Neural cell (in vitro differentiated cells): ENCODE measurements around the gene PARP8. TPM values are rescaled to one million over a fixed set of nuclear protein-coding genes. Genes with fewer than 3 reads are reported as not detected.

Experiments
- H2AFZ ChIP-seq: fragments of 200-600, 300-800 bp; sonication (generic), shearing (Covaris generic); 2 replicates; pipeline ENCODE4 v1.6.0; 2014; ENCODE audit warnings: low read depth, mild to moderate bottlenecking, antibody characterized with exemption, low read length, moderate library complexity
- H3F3A ChIP-seq: fragments of 200-600 bp; shearing (Covaris generic); 2 replicates; pipeline ENCODE4 v1.6.1; 2016; ENCODE audit warnings: mild to moderate bottlenecking, moderate library complexity, mixed read lengths, antibody characterized with exemption, low read length; ENCODE audit not compliant: insufficient read depth, poor library complexity, severe bottlenecking
- H3K27ac ChIP-seq: fragments of 200-600, 300-800 bp; sonication (generic), shearing (Covaris generic); 2 replicates; pipeline ENCODE4 v1.5.1; 2014; ENCODE audit warnings: mild to moderate bottlenecking, low read length, moderate library complexity
- H3K27me3 ChIP-seq: fragments of 300-800, 200-600 bp; sonication (generic), shearing (Covaris generic); 2 replicates; pipeline ENCODE4 v1.6.0; 2014; ENCODE audit warnings: mild to moderate bottlenecking, low read depth, low read length, moderate library complexity; ENCODE audit not compliant: insufficient read depth
- H3K36me3 ChIP-seq: fragments of 300-800, 200-600 bp; sonication (generic), shearing (Covaris generic); 2 replicates; pipeline ENCODE4 v1.5.1; 2014; ENCODE audit warnings: mild to moderate bottlenecking, antibody characterized with exemption, low read length, moderate library complexity; ENCODE audit not compliant: insufficient read depth
- H3K4me2 ChIP-seq: fragments of 300-800, 200-600 bp; sonication (generic), shearing (Covaris generic); 2 replicates; pipeline ENCODE4 v1.6.0; 2014; ENCODE audit warnings: mild to moderate bottlenecking, low read length
- H3K4me3 ChIP-seq: fragments of 300-800, 200-600 bp; sonication (generic), shearing (Covaris generic); 2 replicates; pipeline ENCODE4 v1.5.1; 2014; ENCODE audit warnings: mild to moderate bottlenecking, low read length, moderate library complexity
- H3K79me2 ChIP-seq: fragments of 200-600 bp; shearing (Covaris generic); replicated peaks from 2 replicates; pipeline ENCODE4 v1.6.0; 2014; ENCODE audit warnings: mild to moderate bottlenecking, low read length, moderate library complexity; ENCODE audit not compliant: insufficient read depth
- H3K9ac ChIP-seq: fragments of 300-800, 200-600 bp; sonication (generic), shearing (Covaris generic); 2 replicates; pipeline ENCODE4 v1.6.1; 2016; ENCODE audit warnings: mild to moderate bottlenecking, low read length, mixed read lengths
- H3K9me2 ChIP-seq: fragments of 200-600 bp; shearing (Covaris generic); 2 replicates; pipeline ENCODE4 v1.6.1; 2016; ENCODE audit warnings: mild to moderate bottlenecking, low read length, mixed read lengths; ENCODE audit not compliant: insufficient read depth
- H3K9me3 ChIP-seq: fragments of 200-600, 300-800 bp; sonication (generic), shearing (Covaris generic); 2 replicates; pipeline ENCODE4 v1.6.1; 2016; ENCODE audit warnings: mild to moderate bottlenecking, mixed run types, low read length, moderate library complexity, mixed read lengths
- H4K20me1 ChIP-seq: fragments of 200-600 bp; shearing (Covaris generic); 2 replicates; pipeline ENCODE4 v1.6.1; 2016; ENCODE audit warnings: mild to moderate bottlenecking, mixed run types; ENCODE audit not compliant: insufficient read depth
- CTCF ChIP-seq: fragments of 450-650 bp; IDR thresholded peaks from 2 replicates; pipeline ENCODE4 v1.5.1; 2014; ENCODE audit warnings: antibody characterized with exemption, mild to moderate bottlenecking, moderate library complexity; ENCODE audit not compliant: poor library complexity, severe bottlenecking
- EP300 ChIP-seq: fragments of 450-650 bp; conservative IDR thresholded peaks from 2 replicates; pipeline ENCODE4 v1.6.1; 2014; ENCODE audit warnings: antibody characterized with exemption, mild to moderate bottlenecking, moderate library complexity; ENCODE audit not compliant: poor library complexity, severe bottlenecking
- EZH2 ChIP-seq: fragments of 200-600, 300-800 bp; shearing (Covaris generic), sonication (generic); IDR thresholded peaks from 2 replicates; pipeline ENCODE4 v1.6.1; 2014; ENCODE audit warnings: antibody characterized with exemption, low read length, borderline replicate concordance, mild to moderate bottlenecking; ENCODE audit not compliant: insufficient read depth, poor library complexity, severe bottlenecking
- MXI1 ChIP-seq: fragments of 450-650 bp; conservative IDR thresholded peaks from 2 replicates; pipeline ENCODE4 v1.6.1; 2014; ENCODE audit warnings: antibody characterized with exemption, mild to moderate bottlenecking; ENCODE audit not compliant: poor library complexity, severe bottlenecking
- POLR2AphosphoS5 ChIP-seq: IDR thresholded peaks from 2 replicates; pipeline ENCODE4 v1.6.1; 2012
- RAD21 ChIP-seq: fragments of 450-650 bp; conservative IDR thresholded peaks from 2 replicates; pipeline ENCODE4 v1.6.1; 2014; ENCODE audit warnings: antibody characterized with exemption, mild to moderate bottlenecking, moderate library complexity
- SMC3 ChIP-seq: fragments of 450-650 bp; conservative IDR thresholded peaks from 2 replicates; pipeline ENCODE4 v1.6.1; 2014; ENCODE audit warnings: antibody characterized with exemption, mild to moderate bottlenecking, moderate library complexity; ENCODE audit not compliant: poor library complexity
- TAF1 ChIP-seq: IDR thresholded peaks from 2 replicates; pipeline ENCODE4 v1.6.1; 2012; ENCODE audit warnings: low read depth
- polyA plus RNA-seq: library from polyadenylated mRNA; depleted of rRNA; stranded (reverse); fragments of >200 nt; gene quantifications from 2 replicates; pipeline ENCODE4 v1.2.3, GENCODE V29; 2014
- TF ChIP-seq, protein P1 (sequence below): IDR thresholded peaks from 2 replicates; pipeline ENCODE4 v1.6.1; 2012; ENCODE audit warnings: borderline replicate concordance

The PARP8 gene
- polyA plus RNA-seq, 1 donor from 2014 or later, result 29.9 TPM

DNA sequence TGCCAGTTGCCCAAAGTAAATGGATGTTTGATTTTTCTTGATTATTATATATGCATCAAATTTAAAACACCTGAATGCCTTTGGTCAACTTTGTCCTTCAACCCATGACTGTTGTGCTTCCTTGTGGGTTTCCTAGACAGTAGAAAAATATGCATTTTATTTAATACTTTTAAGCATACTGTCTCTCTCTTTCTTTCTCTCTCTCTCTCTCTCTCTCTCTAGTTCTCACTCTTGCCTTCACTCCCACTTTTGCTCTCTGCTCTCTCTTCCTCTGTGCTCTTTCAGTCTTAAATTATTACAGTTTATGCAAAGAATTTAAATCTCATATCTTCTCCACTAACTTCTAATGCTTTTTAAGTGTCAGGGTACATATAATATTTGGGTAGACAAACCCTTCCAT, 173.0 kb downstream of the PARP8 start:
- Histone ChIP-seq H4K20me1 (no peaks in the 10 kb centered on the region), H3K4me2 (no peak overlapping the region)
- no peak for TF ChIP-seq POLR2AphosphoS5
- TF ChIP-seq MXI1, result no peak
- no peak for TF ChIP-seq TAF1
- TF ChIP-seq, protein P1, sequence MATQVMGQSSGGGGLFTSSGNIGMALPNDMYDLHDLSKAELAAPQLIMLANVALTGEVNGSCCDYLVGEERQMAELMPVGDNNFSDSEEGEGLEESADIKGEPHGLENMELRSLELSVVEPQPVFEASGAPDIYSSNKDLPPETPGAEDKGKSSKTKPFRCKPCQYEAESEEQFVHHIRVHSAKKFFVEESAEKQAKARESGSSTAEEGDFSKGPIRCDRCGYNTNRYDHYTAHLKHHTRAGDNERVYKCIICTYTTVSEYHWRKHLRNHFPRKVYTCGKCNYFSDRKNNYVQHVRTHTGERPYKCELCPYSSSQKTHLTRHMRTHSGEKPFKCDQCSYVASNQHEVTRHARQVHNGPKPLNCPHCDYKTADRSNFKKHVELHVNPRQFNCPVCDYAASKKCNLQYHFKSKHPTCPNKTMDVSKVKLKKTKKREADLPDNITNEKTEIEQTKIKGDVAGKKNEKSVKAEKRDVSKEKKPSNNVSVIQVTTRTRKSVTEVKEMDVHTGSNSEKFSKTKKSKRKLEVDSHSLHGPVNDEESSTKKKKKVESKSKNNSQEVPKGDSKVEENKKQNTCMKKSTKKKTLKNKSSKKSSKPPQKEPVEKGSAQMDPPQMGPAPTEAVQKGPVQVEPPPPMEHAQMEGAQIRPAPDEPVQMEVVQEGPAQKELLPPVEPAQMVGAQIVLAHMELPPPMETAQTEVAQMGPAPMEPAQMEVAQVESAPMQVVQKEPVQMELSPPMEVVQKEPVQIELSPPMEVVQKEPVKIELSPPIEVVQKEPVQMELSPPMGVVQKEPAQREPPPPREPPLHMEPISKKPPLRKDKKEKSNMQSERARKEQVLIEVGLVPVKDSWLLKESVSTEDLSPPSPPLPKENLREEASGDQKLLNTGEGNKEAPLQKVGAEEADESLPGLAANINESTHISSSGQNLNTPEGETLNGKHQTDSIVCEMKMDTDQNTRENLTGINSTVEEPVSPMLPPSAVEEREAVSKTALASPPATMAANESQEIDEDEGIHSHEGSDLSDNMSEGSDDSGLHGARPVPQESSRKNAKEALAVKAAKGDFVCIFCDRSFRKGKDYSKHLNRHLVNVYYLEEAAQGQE, result no peak
- TF ChIP-seq SMC3, result no peak
- no peak for TF ChIP-seq RAD21
- TF ChIP-seq EZH2, result no peak
- no peak for TF ChIP-seq CTCF
- TF ChIP-seq EP300, result no peak

GRCh38 chr5:50843091-50843490, 176.7 kb downstream of the PARP8 start:
- Histone ChIP-seq H3K9me2 (peaks cover 2% of the 10 kb centered on the region), H3K9ac (no peak overlapping the region)

More for the DNA sequence above, 173.0 kb downstream of the PARP8 start:
- Histone ChIP-seq H3K9me3 (no peaks in the 10 kb centered on the region), H3K27ac (no peak overlapping the region), H3K27me3 (peaks cover 2% of the 10 kb centered on the region), H2AFZ (no peak overlapping the region), H3K36me3 (no peaks in the 10 kb centered on the region), H3K9me2 (no peaks in the 10 kb centered on the region), H3K9ac (no peak overlapping the region), H3F3A (no peaks in the 10 kb centered on the region), H3K4me3 (no peak overlapping the region), H3K79me2 (no peaks in the 10 kb centered on the region)

More at GRCh38 chr5:50843091-50843490, 176.7 kb downstream of the PARP8 start:
- H3K4me3 ChIP-seq, result no peak overlapping the region
- no peaks in the 10 kb centered on the region for H4K20me1 ChIP-seq
- no peaks in the 10 kb centered on the region for H3K9me3 ChIP-seq
- no peak overlapping the region for H3K27ac ChIP-seq
- TF ChIP-seq CTCF, result no peak
- TF ChIP-seq EP300, result no peak
- TF ChIP-seq, protein P1, result no peak
- no peak for TF ChIP-seq SMC3
- TF ChIP-seq MXI1, result no peak
- TF ChIP-seq RAD21, result no peak
- no peak for TF ChIP-seq EZH2
- TF ChIP-seq POLR2AphosphoS5, result no peak
- TF ChIP-seq TAF1, result no peak
- H3F3A ChIP-seq, result peaks cover 3% of the 10 kb centered on the region
- peaks cover 3% of the 10 kb centered on the region for H3K27me3 ChIP-seq
- H2AFZ ChIP-seq, result no peak overlapping the region
- no peak overlapping the region for H3K4me2 ChIP-seq
- no peaks in the 10 kb centered on the region for H3K36me3 ChIP-seq
- no peaks in the 10 kb centered on the region for H3K79me2 ChIP-seq
